ENCODE results near the gene ZNF322.
A peak's percentile ranks its signal among the peaks of the same experiment; 100 is the strongest.

Gene ZNF322

GRCh38 chr6:26596579-26597388, 62.8 kb downstream of the ZNF322 start, which contains the start of gene ABT1:
Gene ABT1, plus strand, starts transcription at chr6:26596953. Its CDS starts 30 bp downstream, at chr6:26596983.
- H3K27me3 ChIP-seq (replicated peaks; ENCODE audit: insufficient read depth, low read length): no peaks in the 10 kb centered on the region
- H3F3A ChIP-seq (ENCODE audit: insufficient read depth, low read length): peaks cover 15% of the 10 kb centered on the region
- peak; percentile 96 for DNase-seq
- H3K4me1 ChIP-seq (ENCODE audit: low read length): peaks cover 8% of the 10 kb centered on the region; the same call in 1 of the 2 replicates
- peak within 1 kb of the TSS; percentile 78 for H2AFZ ChIP-seq (ENCODE audit: low read length)
- TF ChIP-seq, protein P1, sequence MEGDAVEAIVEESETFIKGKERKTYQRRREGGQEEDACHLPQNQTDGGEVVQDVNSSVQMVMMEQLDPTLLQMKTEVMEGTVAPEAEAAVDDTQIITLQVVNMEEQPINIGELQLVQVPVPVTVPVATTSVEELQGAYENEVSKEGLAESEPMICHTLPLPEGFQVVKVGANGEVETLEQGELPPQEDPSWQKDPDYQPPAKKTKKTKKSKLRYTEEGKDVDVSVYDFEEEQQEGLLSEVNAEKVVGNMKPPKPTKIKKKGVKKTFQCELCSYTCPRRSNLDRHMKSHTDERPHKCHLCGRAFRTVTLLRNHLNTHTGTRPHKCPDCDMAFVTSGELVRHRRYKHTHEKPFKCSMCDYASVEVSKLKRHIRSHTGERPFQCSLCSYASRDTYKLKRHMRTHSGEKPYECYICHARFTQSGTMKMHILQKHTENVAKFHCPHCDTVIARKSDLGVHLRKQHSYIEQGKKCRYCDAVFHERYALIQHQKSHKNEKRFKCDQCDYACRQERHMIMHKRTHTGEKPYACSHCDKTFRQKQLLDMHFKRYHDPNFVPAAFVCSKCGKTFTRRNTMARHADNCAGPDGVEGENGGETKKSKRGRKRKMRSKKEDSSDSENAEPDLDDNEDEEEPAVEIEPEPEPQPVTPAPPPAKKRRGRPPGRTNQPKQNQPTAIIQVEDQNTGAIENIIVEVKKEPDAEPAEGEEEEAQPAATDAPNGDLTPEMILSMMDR (IDR thresholded peaks at IDR 0.05; ENCODE audit: low read length): no peak
- TF ChIP-seq EZH2 (optimal IDR thresholded peaks at IDR 0.05; ENCODE audit: low read depth, low read length): no peak
- no peak for TF ChIP-seq EZH2phosphoT487 (IDR thresholded peaks at IDR 0.05; ENCODE audit: low read length)
- no peaks in the 10 kb centered on the region for H3K9me3 ChIP-seq (replicated peaks; ENCODE audit: insufficient read depth, low read length)
- peak within 1 kb of the TSS; percentile 100 for H3K4me3 ChIP-seq (ENCODE audit: low read length)
- no peaks in the 10 kb centered on the region for H3K9me2 ChIP-seq (replicated peaks; ENCODE audit: insufficient read depth, low read length)
- peak within 1 kb of the TSS; percentile 94 for H3K9ac ChIP-seq (ENCODE audit: low read length)
- H3K36me3 ChIP-seq (replicated peaks; ENCODE audit: insufficient read depth, low read length): peaks cover 3% of the 10 kb centered on the region; the same call in 1 of the 2 replicates
- H4K20me1 ChIP-seq (ENCODE audit: insufficient read depth, low read length): no peaks in the 10 kb centered on the region
- H3K79me2 ChIP-seq (ENCODE audit: low read length): peaks cover 22% of the 10 kb centered on the region
- peak within 1 kb of the TSS; percentile 90 for H3K4me2 ChIP-seq (ENCODE audit: low read depth, low read length)
- H3K27ac ChIP-seq (ENCODE audit: low read length): peak within 1 kb of the TSS; percentile 76

GRCh38 chr6:26595669-26596269, 63.8 kb downstream of the ZNF322 start:
- Histone ChIP-seq H3K9me3 (replicated peaks; ENCODE audit: insufficient read depth, low read length) (no peaks in the 10 kb centered on the region), H3K27ac (ENCODE audit: low read length) (peak overlapping the region; percentile 76; the same call in 1 of the 2 replicates), H3K79me2 (ENCODE audit: low read length) (peaks cover 22% of the 10 kb centered on the region), H3K9ac (ENCODE audit: low read length) (peak overlapping the region; percentile 94; the same call in 1 of the 2 replicates), H3K36me3 (replicated peaks; ENCODE audit: insufficient read depth, low read length) (peaks cover 3% of the 10 kb centered on the region; the same call in 1 of the 2 replicates), H3K27me3 (replicated peaks; ENCODE audit: insufficient read depth, low read length) (no peaks in the 10 kb centered on the region), H3K9me2 (replicated peaks; ENCODE audit: insufficient read depth, low read length) (no peaks in the 10 kb centered on the region), H3K4me3 (ENCODE audit: low read length) (peak overlapping the region; percentile 100), H3F3A (ENCODE audit: insufficient read depth, low read length) (peaks cover 15% of the 10 kb centered on the region), H3K4me1 (ENCODE audit: low read length) (peaks cover 8% of the 10 kb centered on the region; the same call in 1 of the 2 replicates), H4K20me1 (ENCODE audit: insufficient read depth, low read length) (no peaks in the 10 kb centered on the region), H2AFZ (ENCODE audit: low read length) (peak overlapping the region; percentile 71), H3K4me2 (ENCODE audit: low read depth, low read length) (peak overlapping the region; percentile 90)
- peak; percentile 89 for DNase-seq
- TF ChIP-seq EZH2phosphoT487 (IDR thresholded peaks at IDR 0.05; ENCODE audit: low read length) (no peak), EZH2 (optimal IDR thresholded peaks at IDR 0.05; ENCODE audit: low read depth, low read length) (no peak)
- TF ChIP-seq, protein P1 (IDR thresholded peaks at IDR 0.05; ENCODE audit: low read length): peak; percentile 95

- Histone ChIP-seq H4K20me1 (ENCODE audit: insufficient read depth, low read length) (no peaks in the 10 kb centered on the region), H3F3A (ENCODE audit: insufficient read depth, low read length) (peaks cover 8% of the 10 kb centered on the region), H2AFZ (ENCODE audit: low read length) (peak overlapping the region; percentile 60), H3K4me3 (ENCODE audit: low read length) (no peak overlapping the region; the same call in 1 of the 2 replicates), H3K4me1 (ENCODE audit: low read length) (peaks cover 8% of the 10 kb centered on the region; the same call in 1 of the 2 replicates), H3K27me3 (replicated peaks; ENCODE audit: insufficient read depth, low read length) (no peaks in the 10 kb centered on the region), H3K36me3 (replicated peaks; ENCODE audit: insufficient read depth, low read length) (peaks cover 3% of the 10 kb centered on the region; the same call in 1 of the 2 replicates), H3K4me2 (ENCODE audit: low read depth, low read length) (peak overlapping the region; percentile 90), H3K9me3 (replicated peaks; ENCODE audit: insufficient read depth, low read length) (no peaks in the 10 kb centered on the region), H3K9me2 (replicated peaks; ENCODE audit: insufficient read depth, low read length) (no peaks in the 10 kb centered on the region), H3K27ac (ENCODE audit: low read length) (no peak overlapping the region), H3K9ac (ENCODE audit: low read length) (no peak overlapping the region; the same call in 1 of the 2 replicates), H3K79me2 (ENCODE audit: low read length) (peaks cover 22% of the 10 kb centered on the region)
- TF ChIP-seq EZH2 (optimal IDR thresholded peaks at IDR 0.05; ENCODE audit: low read depth, low read length) (no peak), EZH2phosphoT487 (IDR thresholded peaks at IDR 0.05; ENCODE audit: low read length) (no peak)
- TF ChIP-seq, protein P1 (IDR thresholded peaks at IDR 0.05; ENCODE audit: low read length): no peak
- DNase-seq: no peak
Measured at GRCh38 chr6:26594730-26595632, 64.6 kb downstream of the ZNF322 start.

Measured in MM.1S (cell line).